ENCODE data around the gene KRT28.

KRT28 gene, protein sequence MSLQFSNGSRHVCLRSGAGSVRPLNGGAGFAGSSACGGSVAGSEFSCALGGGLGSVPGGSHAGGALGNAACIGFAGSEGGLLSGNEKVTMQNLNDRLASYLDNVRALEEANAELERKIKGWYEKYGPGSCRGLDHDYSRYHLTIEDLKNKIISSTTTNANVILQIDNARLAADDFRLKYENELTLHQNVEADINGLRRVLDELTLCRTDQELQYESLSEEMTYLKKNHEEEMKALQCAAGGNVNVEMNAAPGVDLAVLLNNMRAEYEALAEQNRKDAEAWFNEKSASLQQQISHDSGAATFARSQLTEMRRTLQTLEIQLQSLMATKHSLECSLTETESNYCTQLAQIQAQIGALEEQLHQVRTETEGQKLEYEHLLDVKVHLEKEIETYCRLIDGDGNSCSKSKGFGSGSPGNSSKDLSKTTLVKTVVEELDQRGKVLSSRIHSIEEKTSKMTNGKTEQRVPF

DNA sequence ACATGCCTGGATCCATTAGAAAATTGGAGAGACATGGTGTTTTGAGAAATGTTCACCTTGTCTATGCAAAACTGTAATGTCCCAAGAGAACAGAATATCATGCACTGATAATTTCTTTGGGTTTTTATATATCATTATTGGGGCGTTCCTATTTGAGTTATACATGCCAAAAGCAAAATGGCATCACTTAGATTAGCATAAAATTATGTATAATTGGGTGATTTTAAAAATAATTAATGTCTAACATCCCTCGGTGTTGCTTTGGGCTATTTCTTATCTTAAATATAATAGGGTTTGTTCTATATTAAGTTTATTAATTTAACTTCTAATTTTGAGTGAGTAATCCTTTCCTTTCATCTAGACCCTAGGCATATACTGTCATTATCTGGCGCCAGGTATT lies at the start of gene KRT28:
KRT28 (minus strand) TSS at position 101 of the 400 bp plus-strand sequence; CDS start at position 35, 66 bp downstream.
- DNase-seq: no peak

DNA sequence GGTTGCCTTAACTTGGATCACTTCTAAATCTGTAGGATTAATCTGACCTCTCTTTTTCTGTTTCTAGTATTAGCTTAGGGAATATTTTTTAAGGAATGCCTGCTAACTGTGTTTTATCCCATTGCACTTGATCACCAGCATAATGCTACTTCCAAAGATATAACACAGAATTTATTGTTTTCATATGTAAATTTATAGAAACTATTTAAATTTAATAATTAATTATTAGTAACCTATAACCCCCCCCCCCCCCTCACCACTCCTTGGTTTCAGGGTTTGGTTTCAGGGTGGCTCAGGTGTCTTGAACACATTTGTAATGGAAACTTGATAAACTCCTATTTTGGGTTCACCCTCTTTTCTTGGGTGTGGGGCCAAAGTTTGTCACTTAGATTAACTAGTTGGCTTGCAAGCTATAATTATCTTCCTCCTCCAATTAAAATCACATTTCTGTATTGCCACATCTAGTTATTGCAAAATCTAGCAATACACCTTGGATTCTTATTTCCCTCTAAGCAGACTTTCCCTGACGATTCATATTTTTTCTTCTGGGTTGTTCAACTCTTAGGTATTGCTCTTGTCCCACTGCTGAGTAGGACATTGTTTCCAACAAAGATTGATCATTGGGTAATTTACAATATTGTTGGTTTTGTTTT lies 49.0 kb upstream of the KRT28 start:
- no peak for DNase-seq

DNA sequence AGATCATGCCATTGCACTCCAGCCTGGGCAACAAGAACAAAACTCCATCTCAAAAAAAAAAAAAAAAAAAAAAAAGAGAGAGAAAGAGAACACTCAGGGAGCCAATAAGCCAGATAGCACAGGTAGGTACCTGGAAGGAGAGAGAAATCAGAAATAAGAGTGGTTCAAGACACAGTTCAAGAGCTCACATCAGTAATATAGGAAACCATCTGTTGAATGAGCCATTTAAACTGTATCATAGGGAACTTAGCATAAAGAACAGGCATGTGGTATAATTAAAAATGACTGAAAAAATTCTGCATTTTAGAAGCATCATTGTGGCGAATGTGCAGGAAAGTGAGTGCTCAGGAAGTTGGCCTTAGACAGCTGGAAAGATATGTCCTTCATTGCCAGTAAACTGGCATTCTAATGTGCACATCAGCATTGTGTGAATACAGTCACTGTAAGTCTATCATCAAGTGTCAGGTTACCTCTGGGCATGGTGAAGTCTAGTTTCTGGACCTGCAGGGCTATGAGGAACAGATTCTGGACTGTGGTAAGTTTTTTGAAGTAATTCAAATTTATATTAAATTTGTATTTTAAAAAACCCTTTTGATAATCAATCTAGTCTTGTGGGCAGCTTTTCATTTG lies 46.9 kb upstream of the KRT28 start:
- no peak for DNase-seq

DNA sequence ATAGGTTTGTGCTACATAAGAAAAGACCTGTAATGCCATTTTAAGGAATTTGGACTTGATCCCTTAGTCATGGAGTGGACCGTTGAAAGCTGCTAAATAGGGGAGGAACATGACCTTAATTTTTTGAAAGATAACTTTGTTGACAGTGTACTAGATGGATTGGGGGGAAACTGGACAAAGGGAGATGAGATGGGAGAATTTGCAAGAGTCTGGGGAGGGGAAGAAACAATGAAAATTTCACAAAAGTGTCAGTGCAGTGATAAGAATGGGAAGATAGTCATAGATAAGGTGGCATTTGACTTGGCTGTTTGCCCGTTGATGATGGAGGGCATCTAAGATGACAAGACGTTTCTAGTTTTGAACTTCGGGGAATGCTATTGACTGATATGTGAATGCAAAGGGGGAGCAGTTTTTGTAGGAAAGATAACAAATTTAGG lies 44.9 kb upstream of the KRT28 start:
- DNase-seq: no peak

DNA sequence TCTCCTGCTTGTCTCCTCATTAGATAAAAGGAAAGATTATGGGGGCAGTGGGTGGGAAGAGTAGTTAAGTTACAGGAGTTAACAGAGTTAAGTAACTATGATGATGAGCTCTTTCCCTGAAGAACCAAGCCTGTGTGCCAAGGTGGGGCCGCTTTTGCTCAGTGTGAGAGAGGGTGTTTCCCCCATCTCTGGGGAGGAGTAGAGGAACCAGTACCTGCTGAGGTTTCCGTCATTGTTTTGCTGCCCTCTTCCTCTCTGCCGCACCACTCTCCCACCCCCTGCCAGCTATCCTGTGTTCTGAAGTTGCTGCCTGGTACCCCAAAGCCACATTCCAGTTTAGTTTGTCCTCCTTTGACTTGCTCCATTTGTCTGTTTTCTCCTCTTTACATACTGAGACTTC lies 43.5 kb upstream of the KRT28 start:
- no peak for DNase-seq

DNA sequence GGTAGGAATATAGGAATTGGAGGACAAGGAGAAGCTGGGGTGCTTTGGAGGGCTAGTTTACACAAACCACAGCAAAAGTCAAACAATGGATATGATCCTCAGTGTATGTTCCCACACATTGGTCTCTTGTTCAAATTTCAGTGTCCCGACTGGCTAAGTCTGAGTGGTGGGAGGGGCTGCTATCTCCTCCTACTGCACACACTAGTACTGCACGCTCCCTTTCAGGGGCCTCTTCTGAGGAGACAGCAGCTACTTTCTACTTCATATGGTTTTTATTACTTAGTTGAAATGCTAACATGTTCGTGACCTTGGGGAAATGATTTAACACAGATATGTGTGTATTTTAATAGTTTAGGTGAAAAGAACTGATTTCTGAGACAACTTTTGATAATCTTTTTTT lies 41.5 kb upstream of the KRT28 start:
- DNase-seq: no peak

DNA sequence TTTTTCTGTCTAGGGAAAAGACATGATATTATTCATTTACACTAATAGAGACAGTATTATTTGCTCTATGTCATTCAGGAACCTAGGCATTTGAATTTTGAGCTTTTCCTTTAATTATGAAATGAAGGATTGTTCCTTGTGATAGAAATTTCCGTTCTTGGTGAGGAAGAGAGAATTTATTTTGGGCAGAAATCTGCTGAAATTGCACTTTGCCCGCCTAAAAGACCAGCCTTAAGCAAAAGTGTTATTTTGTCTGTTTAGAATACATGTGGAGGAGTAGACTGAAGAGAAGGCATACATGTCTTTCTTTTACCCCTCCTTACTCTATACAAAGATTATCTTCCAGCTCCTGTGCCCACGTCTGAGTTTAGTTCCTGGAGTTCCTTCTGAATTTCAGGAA lies 39.4 kb upstream of the KRT28 start:
- DNase-seq: no peak

DNA sequence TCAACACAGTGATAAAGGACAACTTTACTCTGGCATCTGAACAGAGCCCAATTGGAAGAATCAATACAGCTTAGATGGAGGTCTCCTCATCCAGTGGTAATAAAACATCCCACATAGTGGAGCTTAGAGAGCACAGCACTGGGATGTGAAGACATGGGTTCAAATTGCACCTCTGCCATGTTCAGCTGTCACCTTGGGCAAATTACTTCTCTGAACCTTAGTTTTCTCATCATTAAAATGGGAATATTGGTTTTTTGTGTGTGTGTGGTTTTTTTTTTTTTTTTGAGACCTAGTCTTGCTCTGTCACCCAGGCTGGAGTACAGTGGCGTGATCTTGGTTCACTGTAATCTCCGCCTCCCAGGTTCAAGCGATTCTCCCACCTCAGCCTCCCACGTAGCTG lies 36.3 kb upstream of the KRT28 start:
- no peak for DNase-seq

DNA sequence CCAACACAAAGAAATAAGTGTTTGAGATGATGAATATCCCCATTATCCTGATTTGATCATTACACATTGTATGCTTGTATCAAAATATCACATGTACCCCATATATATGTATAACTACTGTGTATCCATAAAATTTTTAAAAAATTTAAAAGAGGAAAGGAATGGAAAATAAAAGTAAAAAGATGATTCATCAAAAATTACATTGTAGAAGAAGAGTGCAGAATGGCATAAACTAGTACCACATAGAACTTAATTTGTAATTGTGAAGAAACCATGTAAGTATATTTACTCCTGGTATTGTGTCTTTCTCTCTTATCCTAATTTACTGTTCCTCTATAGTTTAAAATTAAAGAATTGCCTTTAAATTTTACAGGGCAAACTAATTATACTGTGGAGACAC lies 34.1 kb upstream of the KRT28 start:
- DNase-seq: no peak

DNA sequence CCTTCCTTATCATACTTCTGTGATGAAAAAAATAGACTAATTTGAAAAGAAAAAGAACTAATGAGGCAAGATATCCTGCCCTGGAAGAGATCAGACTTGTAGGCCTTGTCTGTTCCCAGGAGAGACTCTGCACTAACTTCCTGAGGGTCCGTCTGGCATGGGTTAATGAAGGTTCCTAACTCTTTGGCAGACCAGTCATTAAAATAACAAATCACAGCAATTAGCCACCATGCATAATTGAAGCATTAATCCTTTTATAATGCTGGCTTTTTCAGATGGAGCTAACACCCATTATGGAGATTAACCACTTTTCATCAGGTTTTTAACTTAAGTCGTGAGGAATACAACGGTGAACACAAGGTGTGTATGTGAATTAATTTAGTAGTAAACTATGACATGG lies 33.1 kb upstream of the KRT28 start:
- no peak for DNase-seq

DNA sequence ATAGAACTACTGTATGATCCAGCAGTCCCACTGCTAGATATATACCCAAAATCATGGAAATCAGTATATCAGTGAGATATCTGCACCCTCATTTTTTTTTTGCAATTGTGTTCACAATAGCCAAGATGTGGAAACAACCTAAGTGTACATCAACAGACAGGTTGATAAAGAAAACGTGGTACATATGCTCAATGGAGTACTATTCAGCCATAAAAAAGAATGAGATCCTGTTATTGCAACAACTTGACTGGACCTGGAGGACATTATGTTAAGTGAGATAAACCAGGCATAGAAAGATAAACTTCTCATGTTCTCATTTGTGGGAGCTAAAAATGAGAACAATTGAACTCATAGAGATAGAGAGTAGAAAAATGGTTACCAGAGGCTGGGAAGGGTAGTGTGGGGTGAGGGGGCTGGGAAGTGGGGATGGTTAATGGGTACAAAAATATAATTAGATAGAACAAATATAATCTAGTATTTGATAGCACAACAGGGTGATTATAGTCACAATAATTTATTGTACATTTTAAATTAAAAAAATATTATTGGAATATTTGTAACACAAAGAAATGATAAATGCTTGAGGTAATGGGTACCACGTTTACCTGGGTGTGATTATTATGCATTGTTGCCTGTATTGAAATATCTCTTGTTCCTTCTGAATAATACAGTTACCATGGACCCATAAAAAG lies 30.5 kb upstream of the KRT28 start:
- DNase-seq: no peak

DNA sequence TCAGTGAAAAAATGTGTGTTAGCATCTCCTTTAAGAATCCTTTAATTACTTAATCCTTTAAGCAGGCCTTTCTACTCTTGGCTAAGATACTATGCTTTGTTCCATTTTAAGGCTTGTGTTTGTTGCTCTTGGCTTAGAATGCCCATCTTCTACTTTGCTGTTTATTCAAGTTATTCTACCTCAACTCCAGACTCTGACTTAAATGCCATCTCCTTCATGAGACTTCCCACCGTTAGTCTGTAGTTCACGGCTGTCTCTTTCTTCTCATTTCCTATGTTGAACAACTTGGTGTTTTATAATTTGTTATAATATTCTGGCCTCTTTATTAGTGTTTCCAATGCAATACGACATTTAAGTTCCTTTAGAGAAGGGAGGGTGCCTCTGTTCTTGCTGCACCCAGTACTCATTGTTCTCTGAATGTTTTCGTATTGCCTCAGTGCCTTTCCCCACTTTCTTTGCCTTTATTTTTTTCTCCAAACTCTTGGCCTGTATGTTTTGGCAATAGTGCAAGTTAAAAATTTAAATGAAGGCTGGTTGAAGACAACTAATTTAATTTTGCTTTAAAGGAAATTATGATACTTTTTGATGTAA lies 28.8 kb upstream of the KRT28 start:
- DNase-seq: no peak

DNA sequence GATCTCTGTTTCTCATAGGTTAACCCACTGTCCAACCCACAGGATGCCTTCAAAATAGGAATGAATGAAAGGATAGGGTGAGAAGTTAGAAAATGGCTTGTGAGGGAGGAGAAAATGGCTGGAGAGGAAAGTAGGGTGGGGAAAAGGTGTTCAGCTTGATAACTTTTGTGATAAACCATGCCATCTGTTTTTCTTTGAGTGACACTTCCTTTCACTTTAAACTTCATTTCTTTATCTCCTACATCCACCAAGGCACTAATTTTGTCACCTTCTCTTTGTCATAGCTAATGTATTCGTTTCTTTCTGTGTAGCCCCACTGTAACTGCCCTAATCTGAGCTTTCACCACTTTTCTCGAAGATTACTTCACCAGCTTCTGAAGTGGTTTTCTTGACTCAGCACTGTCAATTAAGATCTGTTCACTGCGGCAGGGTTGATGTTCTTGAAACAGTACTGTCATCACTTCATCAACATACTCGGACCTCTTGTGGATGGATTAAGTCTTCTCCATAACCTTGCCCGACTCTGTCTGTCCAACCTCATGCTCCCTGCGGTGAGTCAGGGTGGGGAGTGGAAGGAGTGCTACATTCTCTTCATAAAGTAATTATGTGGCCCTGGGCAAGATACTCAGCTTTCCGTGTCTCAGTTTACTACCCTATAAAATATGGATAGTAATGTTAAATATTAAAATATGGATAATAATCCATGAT lies 28.1 kb upstream of the KRT28 start:
- no peak for DNase-seq

DNA sequence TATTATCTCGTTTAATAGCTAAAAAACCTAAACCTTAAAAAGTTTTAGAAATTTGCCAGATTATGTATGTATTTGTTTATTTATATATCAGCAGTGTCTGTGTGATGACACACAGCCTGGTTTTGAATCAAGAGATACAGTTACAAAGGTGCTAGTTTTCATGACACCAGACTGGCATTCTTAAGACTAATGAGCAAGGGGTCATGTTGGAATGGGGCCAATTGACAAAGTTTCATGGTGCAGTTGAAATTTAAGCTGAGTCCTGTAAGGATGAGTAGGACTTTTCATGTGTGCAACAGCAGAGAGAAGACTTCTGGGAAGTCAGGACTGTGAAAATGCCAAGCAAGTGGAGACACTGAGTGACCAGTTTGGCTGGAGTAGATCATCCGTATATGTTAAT lies 25.8 kb upstream of the KRT28 start:
- no peak for DNase-seq

DNA sequence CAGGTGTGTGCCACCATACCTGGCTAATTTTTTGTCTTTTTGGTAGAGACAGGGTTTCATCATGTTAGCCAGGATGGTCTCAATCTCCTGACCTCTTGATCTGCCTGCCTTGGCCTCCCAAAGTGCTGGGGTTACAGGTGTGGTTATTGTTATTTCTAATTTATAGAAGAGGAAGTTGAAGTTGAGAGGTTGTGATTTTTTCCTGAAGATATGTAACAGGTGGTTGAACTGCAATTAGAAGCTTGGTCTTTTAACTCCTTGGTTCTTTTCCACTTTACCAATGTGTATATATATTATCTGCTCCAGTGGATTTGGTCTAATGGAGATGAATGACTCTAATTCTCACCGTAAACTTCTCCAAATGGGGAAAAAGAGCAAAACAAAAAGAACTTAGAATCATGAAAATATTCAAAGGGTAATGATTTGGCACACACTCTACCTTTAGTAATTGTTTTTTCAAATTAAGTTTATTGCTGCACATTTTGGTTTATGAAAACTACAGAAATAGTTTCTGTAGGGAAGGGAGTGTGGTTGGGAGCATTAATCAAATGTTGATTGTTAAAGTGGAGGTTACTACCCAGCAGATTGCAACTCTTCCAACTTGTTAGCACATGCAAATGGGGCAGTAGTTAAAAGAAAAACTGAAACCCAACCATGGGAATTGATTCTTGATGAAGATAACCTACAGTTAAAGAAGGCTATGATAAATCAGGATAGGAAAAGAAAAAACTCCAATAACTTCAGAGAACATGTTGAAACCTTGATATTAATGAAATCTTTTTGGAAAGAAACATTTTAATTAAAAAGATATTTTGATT lies 24.5 kb upstream of the KRT28 start:
- DNase-seq: no peak

DNA sequence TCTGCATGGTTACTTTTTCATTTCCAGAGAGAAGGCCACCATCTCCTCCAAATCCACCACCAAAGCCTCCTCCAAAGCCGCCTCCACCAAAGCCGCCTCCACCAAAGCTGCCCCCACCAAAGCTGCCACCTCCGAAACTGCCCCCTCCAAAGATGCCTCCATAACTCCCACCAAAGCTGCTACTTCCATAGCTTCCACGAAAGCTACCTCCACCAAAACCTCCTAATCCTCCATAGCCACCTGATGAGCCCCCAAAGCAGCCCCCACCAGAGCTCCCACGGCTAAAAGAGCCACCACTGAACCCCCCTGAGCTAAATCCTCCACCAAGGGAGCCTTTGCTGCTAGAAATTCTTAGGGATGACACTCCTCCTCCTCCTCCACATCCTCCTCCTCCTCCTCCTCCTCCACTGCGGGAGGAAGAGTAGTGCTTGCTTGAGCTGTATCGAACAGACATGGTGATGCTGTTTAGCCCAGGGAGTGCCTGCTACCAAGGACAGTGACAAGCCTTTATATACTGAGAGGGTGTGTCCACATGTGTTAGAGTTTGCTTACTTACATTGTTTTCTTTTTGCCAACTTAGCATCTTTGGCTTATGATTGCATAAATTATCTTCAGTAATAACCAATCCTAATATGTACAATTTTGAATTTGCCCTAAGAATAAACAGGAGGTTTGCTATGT lies 22.5 kb upstream of the KRT28 start, which contains the start of gene KRT10:
KRT10 (minus strand) TSS at position 483 of the 681 bp plus-strand sequence; CDS start at position 454, 29 bp downstream.
- DNase-seq: no peak

DNA sequence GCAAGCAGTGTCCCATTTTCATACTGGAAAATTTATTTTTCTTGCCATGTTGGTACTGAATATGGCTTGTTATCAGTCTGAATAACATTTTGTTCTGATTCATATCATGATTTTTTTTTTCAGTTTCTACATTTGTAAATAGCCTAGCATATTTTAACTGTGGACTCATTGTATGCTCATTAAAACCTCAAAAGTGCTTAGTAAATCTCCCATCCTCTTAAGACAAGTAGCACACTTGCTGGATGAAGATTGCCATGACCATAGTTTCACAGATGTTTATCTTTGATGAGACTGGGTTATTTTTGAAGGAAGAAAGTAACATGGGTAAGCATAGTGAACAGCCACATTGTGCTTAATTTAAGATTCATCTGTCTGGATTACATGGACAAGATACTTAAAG lies 21.8 kb upstream of the KRT28 start:
- DNase-seq: no peak

DNA sequence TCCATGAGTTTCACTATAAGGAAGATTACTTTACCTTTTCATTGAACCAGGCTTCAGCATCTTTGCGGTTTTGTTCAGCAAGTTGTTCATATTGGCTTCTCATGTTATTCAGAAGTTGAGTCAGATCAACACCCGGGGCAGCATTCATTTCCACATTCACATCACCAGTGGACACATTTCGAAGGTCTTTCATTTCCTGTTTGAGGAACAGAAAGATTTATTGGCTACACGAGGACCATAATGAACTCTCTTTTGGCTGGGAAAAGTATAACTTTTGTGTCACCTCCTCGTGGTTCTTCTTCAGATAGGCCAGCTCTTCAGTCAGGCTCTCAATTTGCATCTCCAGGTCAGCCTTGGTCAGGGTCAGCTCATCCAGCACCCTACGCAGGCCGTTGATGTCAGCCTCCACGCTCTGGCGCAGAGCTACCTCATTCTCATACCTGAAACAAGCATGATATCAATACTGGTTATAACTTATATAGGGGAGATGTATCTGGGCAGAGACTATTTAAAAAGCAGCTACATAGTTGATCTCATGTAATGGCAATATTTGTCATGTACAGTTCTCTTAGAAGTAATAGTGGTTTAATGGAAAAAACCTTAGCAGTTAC lies 20.6 kb upstream of the KRT28 start:
- no peak for DNase-seq

DNA sequence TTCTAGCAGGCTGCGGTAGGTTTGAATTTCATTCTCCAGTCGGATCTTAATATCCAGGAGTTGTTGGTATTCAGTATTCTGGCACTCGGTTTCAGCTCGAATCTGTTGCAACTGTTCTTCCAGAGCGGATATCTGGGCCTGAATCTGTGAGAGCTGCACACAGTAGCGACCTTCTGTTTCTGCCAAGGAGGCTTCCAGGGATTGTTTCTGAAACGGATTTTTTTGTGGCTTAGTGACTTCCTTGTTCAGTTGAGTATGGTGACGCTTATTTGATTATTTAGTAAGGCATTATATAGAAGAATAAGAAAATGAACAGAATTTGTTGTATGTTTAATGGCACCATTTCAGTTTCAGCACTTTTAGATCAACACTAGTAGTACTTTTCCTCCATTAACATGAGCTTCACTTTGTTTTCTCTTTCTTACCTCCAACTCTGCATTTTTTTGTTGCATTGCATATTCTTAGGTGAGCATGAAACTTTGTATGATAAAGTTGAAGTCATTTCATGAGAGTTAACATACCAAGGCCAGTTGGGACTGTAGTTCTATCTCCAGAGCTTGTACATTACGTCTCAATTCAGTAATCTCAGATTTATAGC lies 19.9 kb upstream of the KRT28 start:
- no peak for DNase-seq
